ENCODE results near the gene ATXN1.
A peak's percentile ranks its signal among the peaks of the same experiment; 100 is the strongest.

Gene ATXN1

DNA sequence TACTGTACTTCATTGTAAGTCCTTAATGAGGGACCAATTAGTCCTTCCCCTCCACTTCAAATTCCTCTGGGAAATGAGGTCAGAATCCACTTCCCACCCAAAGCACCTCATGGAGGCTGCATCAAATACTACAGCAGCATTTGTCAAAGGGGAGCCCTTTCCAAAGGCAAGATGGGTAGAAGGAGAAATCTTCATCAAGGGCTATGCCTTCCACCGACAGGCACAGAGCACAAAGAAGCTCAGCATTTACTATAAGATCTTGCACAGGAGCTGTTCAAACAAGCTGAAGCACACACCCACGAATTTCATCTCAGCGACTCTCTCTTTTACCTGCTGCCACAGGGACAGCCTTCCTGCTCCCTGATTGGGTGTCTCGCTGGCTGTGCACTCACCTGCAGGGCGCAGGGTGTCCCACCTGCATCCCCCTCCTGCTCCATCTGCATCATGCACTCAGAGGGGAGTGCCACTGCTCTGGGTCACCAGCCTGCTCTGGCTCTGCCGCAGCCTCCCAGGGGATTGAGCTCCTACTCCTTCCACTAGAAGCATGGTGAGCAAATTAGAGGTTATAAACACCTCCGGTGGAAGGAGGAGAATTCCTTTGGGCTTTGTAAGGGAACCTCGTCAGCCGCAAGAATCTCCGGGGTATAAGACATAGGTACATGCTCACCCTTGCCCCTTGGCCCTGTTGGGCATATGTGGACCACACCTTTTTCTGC lies 164.5 kb downstream of the ATXN1 start:
- no peak for DNase-seq

DNA sequence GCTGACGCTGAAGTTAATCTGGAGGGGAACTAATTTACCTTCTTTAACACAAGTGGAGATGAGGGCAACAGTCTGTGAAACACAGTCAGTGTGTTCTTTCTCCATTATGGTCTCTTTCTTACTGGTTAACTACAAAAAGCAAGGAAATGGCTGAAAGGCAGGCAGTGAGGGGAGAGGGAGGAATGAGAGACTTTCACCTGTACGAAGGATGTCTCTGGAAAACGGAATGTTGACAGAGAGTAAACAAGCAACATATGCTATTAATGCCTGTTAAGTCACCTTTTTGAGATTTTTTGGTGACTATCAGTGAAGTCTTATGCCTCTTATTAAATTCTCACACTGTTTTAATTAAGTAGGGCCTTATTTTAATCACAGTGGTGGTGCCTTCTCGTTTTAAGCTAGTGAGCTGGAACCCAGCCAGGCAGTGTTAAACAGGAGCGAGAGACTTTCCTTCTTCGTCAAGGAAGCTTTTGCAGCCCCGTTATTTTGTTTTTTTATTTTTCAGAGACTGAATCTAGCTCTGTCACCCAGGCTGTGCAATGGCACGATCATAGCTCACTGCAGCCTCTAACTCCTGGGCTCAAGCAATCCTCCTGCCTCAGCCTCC lies 165.6 kb downstream of the ATXN1 start:
- no peak for DNase-seq

DNA sequence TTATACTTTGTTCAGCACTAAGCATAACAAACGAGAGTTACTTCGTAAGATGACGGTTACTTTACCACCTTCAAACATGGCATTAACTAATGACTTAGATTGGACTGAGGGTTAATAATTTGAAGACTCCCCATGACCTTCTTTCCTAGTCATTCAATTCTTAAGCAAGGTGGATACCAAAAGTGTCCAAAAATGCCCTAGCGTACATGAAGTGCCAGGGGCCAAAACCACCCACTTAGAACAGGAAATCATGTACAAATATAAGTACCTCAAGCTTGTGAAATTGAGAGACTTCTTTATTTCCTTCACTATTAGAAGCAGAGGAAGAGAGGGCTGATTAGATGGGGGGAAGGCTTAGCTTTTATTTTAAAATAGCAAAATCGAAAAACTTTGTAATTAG lies 166.4 kb downstream of the ATXN1 start:
- DNase-seq, result no peak

DNA sequence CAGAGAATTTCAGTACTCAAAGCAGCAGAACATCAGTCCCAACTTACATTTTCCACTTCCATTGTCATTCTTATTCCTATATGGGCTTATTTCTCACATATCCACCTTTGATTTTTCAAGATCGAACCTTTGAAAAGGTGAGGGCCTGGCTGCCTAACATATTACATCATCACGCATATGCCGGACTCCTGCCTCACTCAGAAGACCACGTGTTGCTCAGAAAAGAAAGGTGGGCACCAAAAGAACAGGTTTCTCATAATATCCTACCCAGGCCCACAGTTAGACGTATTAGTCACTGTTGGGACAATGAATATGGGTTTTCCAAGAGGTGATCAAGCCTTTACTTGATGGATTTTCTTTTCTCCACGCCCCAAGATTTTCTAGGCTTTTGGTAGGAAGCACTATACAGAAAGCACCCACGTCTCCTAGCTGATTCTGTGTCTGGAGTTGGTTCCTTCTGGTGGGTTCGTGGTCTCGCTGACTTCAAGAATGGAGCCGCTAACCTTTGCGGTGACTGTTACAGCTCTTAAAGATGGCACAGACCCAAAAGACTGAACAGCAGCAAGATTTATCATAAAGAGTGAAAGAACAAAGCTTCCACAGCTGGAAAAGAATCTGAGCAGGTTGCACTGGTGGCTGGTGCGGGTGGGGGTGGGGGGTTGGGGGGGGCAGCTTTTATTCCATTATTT lies 168.9 kb downstream of the ATXN1 start:
- no peak for DNase-seq

DNA sequence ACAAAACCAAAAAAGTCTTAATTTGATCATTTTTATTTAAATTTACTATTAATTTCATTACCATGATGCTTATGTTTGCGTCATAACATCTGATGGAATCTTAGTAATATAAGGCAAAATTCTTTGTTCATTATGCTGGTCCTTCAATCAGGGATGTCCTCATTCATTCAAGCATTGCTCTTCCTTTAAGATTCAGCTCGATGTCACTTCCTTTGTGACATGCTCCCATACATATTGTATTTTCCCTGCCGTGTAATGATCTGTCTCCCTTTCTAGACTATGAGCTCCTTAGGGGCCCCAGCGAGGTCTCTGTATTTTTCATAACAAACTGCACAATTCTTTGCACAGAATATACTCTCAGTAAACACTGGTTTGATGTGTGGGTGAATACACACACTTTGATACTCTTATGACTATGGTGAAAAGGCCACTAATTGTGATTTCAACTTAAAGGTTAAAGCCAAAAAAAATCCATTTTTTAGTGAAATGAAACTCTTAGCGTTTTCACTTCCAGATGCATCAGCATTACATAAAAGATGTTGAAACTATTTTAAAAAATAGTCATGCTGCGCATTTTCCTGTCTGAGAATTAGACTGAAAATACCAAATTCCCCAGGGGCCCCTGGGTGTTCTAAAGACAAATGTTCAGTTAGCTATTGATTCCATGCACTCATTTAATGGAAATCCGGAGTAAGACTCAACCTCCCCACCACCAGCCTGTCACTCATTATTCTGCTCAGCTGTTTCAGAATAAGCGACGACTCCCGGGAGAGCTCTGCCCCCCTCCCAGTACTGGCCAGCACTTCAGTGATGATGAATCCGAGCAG lies 169.7 kb downstream of the ATXN1 start:
- DNase-seq, result no peak

DNA sequence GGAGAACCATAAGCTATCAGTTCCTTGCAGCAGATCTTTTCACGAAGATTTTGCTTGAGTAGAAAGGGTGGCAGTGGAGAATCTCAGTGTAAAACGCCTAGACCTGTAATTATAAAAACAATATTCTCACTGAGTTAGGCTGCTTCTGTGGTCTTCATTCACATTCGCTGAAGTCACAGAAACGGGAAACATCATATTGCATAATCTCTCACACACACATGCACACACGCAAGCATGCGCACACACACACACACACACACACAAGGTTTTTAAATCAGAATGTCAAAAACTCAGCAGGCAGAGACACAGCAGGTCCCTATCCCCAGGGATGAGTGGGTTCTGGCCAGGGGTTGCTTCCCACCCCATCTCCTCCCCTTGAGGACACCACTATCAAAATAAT lies 175.5 kb downstream of the ATXN1 start:
- no peak for DNase-seq

DNA sequence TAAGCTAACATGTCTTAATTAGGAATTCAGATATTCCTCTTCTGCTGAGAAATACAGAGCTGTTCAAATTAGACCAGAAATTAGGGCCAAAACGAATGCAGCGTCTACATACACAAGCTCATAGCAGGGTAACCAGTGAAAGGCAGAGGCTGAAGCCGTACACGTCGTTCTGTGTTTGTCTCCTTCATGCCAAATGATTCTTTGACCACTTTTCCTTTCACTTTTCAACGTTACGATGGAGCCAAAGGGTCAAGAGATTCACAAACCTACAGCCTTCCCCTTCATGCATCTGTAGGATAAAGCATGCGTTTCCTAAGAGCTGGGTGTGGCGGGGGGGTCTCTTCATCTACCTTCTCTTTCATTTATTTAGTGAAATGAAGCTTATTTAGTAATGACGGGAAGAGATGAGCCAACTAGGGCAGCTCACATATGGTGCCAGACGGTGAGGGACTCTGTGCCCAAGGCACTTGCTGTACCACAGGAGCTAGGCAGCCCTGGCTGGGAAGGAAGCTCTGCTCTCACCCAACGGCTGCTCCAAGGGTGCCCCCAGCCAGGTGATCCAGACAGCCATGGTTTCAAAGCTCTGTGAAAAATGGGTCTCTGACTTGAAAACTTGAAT lies 178.0 kb downstream of the ATXN1 start:
- no peak for DNase-seq

DNA sequence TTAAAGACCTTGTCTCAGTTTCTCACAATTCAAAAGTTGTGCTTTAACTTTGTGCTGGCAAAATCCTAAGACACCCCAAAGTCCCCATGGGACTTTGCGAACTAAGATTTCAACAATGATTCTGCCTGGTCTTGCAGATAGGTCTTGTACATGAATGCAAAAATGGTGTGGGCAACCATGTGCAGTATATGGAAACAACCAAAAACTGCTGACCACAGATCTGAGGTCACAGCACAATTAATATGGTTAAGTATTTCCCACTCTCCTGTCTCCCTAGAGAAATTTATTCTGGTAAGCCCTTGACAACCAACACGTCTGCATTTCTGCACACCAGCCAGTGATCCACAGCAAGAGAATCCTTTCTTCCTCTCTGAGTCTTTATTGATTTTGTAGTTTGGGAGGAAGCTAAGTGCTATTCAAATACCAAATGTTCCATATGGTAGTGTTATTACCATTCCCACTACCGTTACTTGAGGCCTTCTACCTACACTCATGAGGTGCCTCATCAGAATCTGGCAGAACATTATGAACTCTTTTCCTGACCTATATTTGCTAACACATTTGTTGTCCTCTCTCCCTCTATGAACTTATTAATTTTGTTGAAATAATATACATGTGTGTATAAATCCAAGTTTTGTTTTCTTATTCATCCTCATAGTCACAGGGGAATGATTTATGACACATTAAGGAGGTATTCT lies 178.7 kb downstream of the ATXN1 start:
- no peak for DNase-seq

DNA sequence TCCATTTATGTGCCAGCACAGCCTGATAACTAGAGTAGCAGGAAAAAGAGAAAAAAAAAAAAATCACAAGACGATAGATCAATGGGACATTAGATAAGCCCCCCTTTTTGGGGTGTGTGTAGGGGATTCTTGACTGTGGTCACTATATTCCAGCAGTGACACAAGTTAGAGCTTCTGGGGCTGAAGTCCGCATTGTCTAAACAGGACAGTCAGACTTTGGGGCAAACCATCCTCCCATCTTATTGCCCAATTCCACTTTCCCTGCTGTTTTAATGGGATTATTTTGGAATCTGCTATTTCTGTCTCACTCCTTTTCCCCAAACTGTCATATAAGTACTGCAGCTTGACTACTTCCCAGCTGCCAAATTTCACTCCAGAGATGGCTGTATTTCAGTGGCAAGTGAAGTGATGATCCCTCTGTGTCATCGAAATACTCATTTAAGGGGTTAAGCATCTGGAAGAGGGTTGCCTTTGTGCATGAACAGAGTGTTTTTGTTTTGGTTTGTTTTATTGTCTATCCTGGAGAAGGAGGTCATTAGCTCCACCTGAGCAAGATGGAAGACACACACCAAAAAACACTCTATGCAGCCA lies 182.5 kb downstream of the ATXN1 start:
- no peak for DNase-seq

DNA sequence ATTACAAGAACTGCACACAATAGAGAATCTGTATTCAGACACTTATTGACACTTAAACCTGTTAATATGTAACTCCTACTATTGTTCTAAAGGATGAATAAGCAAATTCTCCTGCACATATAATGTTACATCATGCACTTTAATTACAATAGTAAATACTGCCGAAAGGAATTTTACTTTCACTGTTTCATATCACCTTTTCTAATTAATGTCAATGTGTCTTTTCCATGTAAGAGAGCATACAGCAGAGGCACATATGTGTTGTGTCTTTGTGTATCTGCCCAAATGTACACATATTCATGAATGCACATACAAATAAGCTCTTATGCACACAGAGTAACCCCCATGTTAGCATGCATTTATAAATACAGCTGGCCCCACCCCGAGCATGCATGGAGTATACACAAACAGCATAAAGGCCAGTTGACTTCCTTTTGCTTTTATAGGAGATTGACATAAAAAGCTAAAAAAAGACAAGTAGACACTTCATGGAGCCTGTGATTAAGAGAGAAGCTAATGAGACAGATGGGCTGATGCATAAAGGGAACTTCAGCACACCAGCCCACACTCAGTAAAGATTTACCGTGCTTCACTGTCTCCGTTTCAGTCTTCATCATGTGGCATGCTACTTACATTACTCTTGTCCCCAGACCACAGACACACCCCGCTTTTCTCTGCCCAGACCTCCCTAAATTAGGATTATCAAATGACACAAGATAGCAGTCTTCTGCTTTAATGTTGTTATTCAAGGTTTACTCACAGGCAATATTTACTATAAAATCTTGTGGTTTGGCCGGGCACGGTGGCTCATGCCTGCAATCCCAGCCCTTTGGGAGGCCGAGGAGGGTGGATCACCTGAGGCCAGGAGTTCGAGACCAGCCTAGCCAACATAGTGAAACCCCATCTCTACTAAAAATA lies 184.6 kb downstream of the ATXN1 start:
- peak; percentile 79 for DNase-seq

DNA sequence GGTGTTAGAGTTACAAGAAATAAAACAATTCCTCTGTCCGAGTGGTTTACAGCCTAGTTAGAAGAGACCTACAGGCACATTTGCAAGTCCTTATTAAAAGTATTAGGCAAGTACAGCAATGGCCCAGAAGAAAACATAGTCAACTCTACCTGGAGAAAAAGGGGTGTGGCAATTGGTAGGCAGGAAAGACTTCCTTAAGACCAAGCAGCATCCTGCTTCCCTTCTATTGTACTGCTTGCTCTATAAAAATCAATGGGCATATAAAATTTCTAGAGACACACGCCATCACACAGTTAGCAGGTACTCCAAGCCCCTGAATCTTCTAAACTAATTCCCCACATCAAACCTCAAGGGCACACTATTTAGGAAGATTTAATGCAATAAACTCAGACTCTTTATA lies 185.6 kb downstream of the ATXN1 start:
- no peak for DNase-seq

DNA sequence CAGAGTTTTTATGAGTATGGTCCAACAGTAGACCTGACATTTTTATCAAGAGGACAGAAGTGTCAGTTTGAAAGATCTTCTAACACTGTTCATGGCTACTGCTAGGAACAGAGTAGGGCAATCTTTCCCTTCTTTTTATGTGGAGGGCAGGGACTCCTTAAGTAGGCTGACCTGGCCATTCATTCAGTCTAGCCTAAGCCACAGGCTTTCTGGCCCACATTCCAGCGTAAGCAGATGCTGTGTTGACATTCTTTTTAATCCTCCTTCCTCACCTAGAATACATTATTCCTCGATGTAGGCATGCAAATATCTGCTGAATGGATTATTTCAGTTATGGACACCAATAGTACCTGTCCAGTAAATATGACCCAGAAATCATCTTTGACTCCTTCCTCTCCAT lies 188.3 kb downstream of the ATXN1 start:
- peak; percentile 32 for DNase-seq

DNA sequence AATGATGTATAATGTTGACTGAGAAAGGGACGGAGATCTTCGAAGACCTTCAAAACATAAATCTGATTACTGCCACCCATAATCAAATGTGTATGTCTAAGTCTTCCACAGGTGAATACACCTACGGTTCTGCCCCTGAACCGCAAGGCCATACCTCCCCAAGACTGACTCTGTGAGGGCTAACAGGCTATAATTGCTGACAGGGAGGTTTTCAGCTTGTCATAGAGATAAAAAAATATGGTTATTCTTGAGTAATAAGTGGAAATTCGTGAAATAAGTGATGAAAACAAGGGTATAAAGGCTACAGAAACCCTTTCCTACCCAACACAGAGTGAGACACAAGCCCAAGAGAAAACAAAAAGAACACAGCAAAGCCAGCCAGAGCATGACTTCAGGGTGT lies 188.9 kb downstream of the ATXN1 start:
- DNase-seq, result no peak

DNA sequence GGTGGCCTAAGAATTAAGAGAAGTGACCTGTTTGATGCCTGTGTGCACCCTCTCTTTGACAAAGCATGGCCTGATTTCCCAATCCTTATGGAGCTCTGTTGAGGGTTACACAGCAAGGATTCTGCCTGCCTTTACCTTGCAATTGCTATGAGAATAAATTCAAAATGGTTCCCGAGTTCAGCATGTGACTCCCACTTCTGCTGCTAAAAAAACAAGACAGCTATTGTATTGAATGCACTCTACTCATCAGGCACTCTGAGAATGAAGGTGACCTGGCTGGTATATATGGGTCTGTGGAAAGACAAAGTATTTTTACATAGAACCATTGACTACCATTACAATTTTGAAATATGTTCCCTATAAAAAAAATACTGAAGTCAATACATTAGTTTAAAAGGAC lies 190.3 kb downstream of the ATXN1 start:
- DNase-seq, result no peak

DNA sequence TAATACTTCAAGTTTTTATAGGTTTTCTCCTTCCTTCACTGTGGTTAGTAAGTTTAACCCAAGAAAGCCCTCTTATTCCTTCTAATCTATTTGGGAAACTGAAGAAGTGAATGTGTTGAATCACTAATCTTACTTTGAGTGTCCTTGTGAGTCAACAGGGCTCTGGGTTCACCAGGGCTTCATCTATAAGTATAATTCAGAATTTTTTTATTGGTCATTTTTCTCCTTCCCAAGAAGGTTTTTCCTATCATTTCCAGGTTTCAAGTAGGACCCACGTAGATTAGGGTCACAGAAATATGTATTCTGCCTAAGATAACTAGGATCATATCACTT lies 191.1 kb downstream of the ATXN1 start:
- no peak for DNase-seq

DNA sequence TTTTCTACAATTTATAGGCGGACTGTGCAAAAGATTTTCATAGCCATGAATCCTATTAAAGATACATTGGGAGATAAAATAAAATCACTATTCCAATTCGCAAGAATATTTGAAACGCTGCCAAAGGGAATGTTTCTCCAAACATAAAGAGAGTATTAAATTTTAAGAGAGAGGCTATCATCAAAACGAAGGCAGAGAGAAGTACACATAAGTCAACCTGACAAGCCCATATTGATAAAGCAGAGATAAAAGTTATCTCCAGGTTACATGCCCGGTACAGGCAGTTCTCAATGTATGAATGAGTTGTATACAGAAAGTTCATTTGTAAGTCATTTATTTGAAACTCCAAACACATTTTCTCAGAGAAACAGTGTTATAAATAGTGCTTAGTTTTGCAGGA lies 193.1 kb downstream of the ATXN1 start:
- no peak for DNase-seq

DNA sequence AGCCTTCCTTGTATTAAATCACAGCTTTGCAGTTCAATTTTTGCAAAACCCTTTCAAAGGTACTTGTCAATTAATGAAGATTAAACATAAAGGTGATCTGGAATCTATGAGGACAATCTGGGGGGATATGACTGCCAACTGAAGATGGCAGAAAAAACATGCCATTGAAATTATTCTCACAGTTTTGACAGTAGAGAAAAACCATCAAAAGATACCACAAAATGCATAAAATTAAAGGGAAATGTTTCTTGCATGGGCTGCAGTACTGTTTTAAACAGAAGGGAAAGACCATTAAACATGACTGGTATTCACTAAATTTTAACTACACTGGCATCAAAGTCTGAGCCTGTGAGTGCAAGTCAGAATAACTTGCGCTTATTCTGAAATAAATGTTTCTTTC lies 194.2 kb downstream of the ATXN1 start:
- no peak for DNase-seq

DNA sequence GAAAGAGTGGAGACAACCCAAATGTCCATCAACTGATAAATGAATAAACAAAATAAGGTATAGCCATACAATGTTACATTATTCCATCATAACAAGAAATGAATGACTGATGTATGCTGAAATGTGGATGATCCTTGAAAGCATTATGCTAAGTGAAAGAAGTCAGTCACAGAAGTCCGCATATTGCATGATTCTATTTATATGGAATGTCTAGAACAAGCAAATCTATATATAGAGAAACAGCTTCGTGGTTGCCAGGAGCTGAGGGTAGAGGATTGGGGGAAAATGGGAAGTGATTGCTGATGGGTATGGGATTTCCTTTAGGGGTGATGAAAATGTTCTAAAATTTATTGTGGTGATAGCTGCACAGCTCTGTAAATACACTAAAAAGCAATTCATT lies 196.8 kb downstream of the ATXN1 start:
- DNase-seq, result no peak

DNA sequence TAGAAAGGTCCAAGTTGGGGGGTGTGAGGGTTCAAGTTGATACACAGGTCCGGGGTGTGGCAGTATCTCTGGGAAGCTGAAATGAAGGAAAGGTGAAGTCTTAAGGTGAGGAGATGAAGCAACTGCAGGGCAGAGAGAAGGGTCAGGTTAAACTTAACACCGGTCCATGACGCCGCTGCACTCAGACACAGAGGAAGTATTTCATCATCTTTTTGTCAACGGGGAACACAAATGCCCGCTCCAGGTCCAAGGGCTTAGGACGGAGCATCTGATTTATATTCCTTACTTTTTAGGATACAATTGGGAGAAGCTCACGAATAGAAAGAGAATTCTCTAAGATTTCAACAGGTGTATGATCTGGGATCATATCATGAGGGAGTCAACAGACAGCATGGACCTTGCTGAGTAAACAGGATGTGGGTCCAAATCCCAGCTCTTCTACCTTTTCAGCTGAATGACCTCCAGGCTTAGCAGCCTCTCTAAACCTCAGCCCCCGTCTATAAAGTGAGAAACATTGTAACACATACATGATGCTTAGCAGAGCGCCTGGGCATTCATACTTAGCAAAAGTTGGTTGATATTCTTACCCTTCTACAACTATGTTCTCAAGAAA lies 197.5 kb downstream of the ATXN1 start:
- no peak for DNase-seq

DNA sequence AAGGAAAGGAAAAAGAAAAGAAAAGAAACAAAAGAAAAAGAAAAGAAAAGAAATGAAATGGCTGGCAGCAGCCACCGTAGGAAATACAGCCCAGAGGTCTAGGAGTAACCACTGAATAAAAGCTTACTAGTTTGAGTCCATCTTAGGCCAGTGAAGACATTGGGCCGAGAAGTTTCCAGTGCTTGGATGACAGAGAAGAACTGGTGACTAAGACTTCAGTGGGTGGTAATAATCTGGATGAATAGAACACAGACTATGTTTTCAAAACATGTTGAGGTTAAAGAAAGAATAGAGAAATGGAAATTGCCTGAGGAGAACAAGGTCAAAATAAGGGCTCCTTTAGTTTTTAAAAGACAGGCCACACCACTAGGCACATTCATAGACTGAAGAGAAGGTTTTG lies 198.8 kb downstream of the ATXN1 start:
- no peak for DNase-seq

DNA sequence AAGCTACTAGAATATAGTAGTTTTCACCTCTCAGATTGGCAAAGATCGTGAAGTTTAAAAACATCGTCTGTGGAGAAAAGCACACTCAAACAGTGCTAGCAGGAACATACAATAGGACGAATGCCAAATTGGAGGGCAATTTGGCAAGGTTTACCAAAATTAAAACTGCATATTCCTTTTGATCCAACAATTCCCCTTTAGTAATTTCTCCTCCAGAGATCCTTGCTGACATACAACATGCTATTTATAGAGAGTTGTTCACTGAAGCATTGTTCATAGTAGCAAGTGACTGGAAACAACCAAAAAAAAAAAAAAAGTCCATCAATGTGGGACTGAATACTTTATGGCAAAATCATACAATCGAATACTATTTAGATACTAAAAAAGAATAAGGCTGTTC lies 202.2 kb downstream of the ATXN1 start:
- no peak for DNase-seq
